GM21423 (cell line): ENCODE results near the gene LIN37.

Experiments
- ATAC-seq: cut with Tn5 transposase; IDR thresholded peaks from one replicate; pipeline ENCODE4 v1.9.1; 2021; ENCODE audit warnings: mild to moderate bottlenecking, moderate library complexity; ENCODE audit not compliant: unreplicated experiment

Gene LIN37

GRCh38 chr19:35748106-35749020 lies at the start of gene LIN37:
LIN37 (plus strand) TSS chr19:35748576; CDS start chr19:35748725, 149 bp downstream.
- ATAC-seq: peak; percentile 70

GRCh38 chr19:35702223-35703012 lies 46.0 kb upstream of the LIN37 start:
- ATAC-seq: peak; percentile 93

- ATAC-seq: no peak
Observed at GRCh38 chr19:35703343-35703742, 45.0 kb upstream of the LIN37 start.

GRCh38 chr19:35704218-35704617 lies 44.2 kb upstream of the LIN37 start, which contains the start of gene ZBTB32:
ZBTB32 (plus strand) TSS chr19:35704558; CDS start chr19:35714627, 10,069 bp downstream.
- ATAC-seq: no peak

- ATAC-seq: no peak
Observed at GRCh38 chr19:35708391-35708790, 40.0 kb upstream of the LIN37 start.

GRCh38 chr19:35710784-35711723 lies 37.3 kb upstream of the LIN37 start:
- peak; percentile 22 for ATAC-seq

GRCh38 chr19:35712567-35713505 lies 35.5 kb upstream of the LIN37 start:
- no peak for ATAC-seq

GRCh38 chr19:35713506-35713850 lies 34.9 kb upstream of the LIN37 start:
- no peak for ATAC-seq

GRCh38 chr19:35713904-35714495 lies 34.4 kb upstream of the LIN37 start:
- ATAC-seq: no peak

- ATAC-seq: no peak
Observed at GRCh38 chr19:35714601-35715354, 33.6 kb upstream of the LIN37 start.

GRCh38 chr19:35715355-35715809 lies 33.0 kb upstream of the LIN37 start:
- no peak for ATAC-seq

GRCh38 chr19:35715981-35716800 lies 32.2 kb upstream of the LIN37 start:
- no peak for ATAC-seq

GRCh38 chr19:35716801-35717664 lies 31.3 kb upstream of the LIN37 start:
- ATAC-seq: peak; percentile 55

GRCh38 chr19:35717665-35718344 lies 30.6 kb upstream of the LIN37 start, which contains the start of gene KMT2B:
KMT2B (plus strand) TSS chr19:35718003; CDS start chr19:35718019, 16 bp downstream.
- ATAC-seq: peak; percentile 4

GRCh38 chr19:35718345-35719041 lies 29.9 kb upstream of the LIN37 start:
- ATAC-seq: peak; percentile 5
